ENCODE measurements around the gene RGS6.

Gene RGS6

DNA sequence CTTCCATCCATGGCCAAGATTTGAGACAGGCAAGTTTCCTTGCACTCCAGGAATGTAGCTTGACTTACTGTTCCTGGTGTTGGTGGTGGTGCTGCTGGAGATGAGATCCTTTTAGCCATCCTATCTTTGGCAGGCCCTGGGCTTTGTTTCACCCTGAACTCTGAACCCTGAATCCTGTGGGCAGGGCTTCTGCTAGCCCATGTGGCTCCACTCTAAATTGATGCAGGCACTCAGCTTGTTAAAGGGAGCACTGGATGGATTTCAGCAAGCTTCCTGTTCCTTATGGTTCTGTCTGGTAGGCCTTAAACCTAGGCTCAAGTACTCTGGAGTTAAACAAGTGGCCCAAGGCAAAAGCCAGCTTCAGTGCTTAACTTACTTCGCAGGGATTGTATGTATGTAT is 138.2 kb downstream of the RGS6 start:
- TF ChIP-seq, protein P1, sequence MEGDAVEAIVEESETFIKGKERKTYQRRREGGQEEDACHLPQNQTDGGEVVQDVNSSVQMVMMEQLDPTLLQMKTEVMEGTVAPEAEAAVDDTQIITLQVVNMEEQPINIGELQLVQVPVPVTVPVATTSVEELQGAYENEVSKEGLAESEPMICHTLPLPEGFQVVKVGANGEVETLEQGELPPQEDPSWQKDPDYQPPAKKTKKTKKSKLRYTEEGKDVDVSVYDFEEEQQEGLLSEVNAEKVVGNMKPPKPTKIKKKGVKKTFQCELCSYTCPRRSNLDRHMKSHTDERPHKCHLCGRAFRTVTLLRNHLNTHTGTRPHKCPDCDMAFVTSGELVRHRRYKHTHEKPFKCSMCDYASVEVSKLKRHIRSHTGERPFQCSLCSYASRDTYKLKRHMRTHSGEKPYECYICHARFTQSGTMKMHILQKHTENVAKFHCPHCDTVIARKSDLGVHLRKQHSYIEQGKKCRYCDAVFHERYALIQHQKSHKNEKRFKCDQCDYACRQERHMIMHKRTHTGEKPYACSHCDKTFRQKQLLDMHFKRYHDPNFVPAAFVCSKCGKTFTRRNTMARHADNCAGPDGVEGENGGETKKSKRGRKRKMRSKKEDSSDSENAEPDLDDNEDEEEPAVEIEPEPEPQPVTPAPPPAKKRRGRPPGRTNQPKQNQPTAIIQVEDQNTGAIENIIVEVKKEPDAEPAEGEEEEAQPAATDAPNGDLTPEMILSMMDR (IDR thresholded peaks at IDR 0.05): no peak

DNA sequence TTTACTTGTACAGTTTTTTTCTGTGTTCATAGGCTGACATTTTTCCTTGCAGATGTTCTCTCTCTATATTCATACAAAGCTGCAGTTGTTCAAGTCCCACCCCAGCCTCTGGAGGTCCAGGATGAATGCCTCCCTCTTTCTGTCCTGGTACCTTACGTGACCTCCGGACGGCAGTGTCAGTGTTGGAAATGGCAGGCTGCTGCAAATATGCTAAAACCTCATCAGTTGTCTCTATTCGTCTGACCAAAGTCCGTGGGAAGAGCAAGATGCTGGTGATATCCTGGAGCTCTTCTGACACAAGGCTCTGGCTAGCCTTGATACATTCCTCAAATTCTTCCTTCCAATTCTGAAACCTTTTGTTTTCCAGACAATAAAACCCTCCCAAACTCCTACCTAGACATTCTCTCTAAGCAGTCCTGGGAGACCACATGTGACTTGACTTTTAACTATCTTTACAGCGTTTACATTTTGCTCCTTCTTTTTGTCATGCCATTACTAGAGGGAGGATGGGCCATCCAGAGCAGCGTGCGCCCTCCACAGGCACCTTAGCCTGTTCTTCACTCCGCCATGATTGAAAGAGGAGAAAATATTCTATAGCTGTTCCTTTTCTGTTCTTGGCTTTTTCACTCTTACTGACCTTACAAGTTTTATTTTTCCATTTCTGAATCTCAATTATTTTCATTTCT is 143.6 kb downstream of the RGS6 start:
- TF ChIP-seq, protein P1 (IDR thresholded peaks at IDR 0.05): no peak

DNA sequence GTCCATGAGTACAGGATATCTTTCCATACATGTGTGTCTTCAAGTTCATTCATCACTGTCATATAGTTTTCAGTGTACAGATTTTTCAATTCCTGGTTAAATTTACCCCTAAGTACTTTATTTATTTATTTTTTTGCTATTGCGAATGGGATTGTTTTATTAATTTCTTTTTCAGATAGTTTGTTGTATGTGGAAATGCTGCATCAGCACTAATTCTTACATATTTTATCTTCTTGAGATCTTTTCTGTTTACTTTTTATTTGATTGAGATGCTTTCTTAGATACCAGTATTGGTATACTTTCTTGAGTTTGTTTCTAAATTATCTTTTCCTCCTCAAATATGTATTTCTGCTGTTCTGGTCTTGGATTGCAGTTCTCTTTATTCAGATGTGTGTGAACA is 148.9 kb downstream of the RGS6 start:
- TF ChIP-seq, protein P1 (IDR thresholded peaks at IDR 0.05): no peak

DNA sequence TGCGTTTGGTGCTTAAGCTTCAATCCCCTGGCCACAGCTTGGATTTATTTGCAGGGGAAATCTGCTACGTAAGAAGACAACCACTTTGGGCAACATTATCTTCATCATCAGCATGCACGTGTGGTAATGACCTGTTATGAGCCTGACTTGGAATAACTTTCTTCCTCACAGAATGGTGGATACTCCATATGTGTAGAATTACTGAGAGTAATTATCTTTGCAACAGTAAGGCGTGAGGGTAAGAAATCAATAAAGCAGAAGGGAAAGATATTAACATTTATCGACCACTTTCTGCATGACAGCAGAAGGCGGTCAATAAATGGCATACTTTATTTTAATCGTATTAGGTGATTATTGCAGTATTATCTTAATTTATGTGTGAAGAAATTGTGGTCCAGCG is 152.7 kb downstream of the RGS6 start:
- TF ChIP-seq, protein P1 (IDR thresholded peaks at IDR 0.05): no peak

DNA sequence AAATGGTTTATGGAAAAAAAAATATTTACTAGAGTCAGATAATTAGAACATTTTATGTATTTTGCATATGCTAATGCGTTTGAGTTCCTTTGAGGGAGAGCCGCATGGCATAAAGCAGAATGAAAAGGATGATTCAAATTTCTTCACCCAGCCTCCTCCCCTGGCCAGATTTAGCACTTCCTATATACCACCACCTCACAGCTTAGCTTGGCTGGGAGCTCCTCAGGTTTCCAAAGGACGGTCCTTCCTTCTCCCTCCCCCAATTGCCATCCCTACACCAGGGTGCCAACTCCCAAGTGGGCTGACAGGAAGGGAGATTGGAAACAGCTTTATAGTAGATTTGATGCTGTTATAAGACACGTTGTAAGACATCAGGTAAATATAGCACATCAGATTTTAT is 157.4 kb downstream of the RGS6 start:
- TF ChIP-seq, protein P1 (IDR thresholded peaks at IDR 0.05): no peak

DNA sequence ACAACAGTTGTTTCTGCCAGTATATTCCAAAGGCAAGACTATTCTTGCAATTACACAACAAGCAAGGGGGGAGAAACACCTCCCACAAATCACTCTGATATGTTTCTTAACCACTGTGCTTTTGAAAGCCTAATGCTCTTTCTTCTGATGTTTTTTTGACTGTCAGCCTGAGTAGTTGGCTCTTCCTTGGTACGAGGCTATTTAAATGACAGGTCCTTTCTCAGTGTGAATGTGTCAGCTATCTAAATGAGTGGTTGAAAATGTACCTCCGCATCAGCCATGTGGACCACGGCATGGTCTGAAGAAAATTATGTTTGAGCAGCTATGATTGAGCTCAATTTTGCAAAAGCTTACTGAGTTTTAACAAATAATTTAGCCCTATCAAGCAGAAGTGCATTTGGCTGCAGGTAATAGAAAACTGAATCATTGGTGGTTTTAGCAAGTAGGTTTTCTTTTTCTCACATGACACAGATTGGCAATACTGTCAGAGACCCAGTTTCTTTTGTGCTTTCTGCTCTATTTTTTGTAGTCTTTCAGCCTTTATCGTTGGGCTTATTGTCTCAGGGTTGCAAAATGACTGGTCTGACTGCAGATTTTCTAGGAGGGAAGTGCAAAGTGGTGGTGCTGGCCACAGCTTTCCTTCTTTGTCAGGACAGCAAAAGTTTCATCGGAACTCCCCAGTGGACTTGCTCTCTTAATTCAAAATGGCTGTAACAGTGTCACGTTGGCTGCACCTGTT is 162.8 kb downstream of the RGS6 start:
- TF ChIP-seq, protein P1 (IDR thresholded peaks at IDR 0.05): no peak

DNA sequence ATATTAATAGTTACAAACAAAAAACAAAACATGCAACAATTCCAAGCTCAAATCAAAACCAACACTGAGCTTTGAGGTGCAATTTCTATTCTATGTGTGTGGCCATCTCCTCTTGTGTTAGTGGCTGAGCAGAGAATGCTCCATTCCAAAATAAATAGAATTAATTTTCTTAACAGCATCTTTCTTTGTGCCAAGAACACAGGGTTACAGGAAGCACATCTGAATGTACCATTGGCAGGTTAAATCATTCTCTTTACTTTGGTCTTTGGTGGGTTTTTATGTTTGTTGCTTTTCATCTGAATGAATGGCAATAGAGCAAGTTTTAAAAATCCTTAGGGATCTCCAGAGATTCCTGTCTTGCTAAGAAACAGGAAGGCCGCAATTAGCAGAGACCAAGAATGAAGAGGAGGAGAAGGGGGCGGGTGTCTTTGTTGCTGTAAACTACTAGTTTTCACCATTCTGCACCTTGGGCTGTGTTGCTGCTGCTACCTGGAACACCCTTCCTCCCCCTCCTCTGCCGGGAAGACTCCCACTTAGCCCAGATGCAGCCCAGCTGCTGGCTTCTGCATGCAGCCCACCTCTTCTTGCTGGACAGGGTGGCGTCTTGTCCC is 165.0 kb downstream of the RGS6 start:
- TF ChIP-seq, protein P1 (IDR thresholded peaks at IDR 0.05): no peak

Measured in LNCAP (cell line).